T-cell (primary cell): ENCODE results near the gene CDK5RAP2. TPM values are rescaled to one million over a fixed set of nuclear protein-coding genes. Genes with fewer than 3 reads are reported as not detected.

ENCODE experiments used
- ATAC-seq, 4 experiments: fragments of 200-7000 bp in 3 of 4; fragments of 150-1000 bp in 1 of 4; cut with Tn5 transposase; replicated peaks in 1 of 4; 1 replicate in 3 of 4; 2 replicates in 1 of 4; pipeline ENCODE4 v1.10.0; 2021; ENCODE audit warnings: moderate library complexity in 3 of 4, mild to moderate bottlenecking in 2 of 4, moderate number of reproducible peaks in 1 of 4
- CTCF ChIA-PET, 2 donors: fragments of 300-600 bp; sonication (Branson Sonifier 250); formaldehyde crosslinking; loops; one replicate each; lab custom pipeline; 2022; ENCODE audit warnings: antibody characterized with exemption in 2 of 2; lab: Charles Lee
- POLR2A ChIA-PET, 2 donors: fragments of 300-600 bp; sonication (Branson Sonifier 250); formaldehyde crosslinking; loops; one replicate each; lab custom pipeline; 2022; ENCODE audit warnings: antibody characterized with exemption in 2 of 2; lab: Charles Lee
- DNase-seq, 35 experiments: peaks; one replicate each; pipeline versions ENCODE4 v3.0.0 to v3.0.0-alpha.2; 2013 to 2023
- H3K27ac ChIP-seq: one replicate; pipeline ENCODE4 v1.5.1; 2013; ENCODE audit warnings: low read length
- H3K27me3 ChIP-seq, 2 experiments: replicated peaks in 1 of 2; 1 replicate in 1 of 2; 2 replicates in 1 of 2; pipeline versions ENCODE4 v1.6.1 to v1.7.0; 2013; ENCODE audit warnings: low read length in 1 of 2, mixed read lengths in 1 of 2; ENCODE audit not compliant: control insufficient read depth in 2 of 2, insufficient read depth in 2 of 2; ENCODE audit errors: extremely low read depth in 1 of 2
- H3K36me3 ChIP-seq, 2 donors: 1 replicate in 1 of 2; 2 replicates in 1 of 2; pipeline versions ENCODE4 v1.6.1 to v1.7.0; 2013; ENCODE audit warnings: low read length in 1 of 2; ENCODE audit not compliant: control insufficient read depth in 2 of 2, insufficient read depth in 1 of 2; ENCODE audit errors: extremely low read depth in 1 of 2
- H3K4me1 ChIP-seq, 2 experiments: 1 replicate in 1 of 2; 2 replicates in 1 of 2; pipeline versions ENCODE4 v1.6.1 to v1.7.0; 2013; ENCODE audit warnings: low read length in 2 of 2, mixed read lengths in 1 of 2; ENCODE audit not compliant: insufficient read depth in 2 of 2, control insufficient read depth in 1 of 2; ENCODE audit errors: extremely low read depth in 1 of 2
- H3K4me3 ChIP-seq, 2 donors: 1 replicate in 1 of 2; 2 replicates in 1 of 2; pipeline versions ENCODE4 v1.5.1 to v1.7.0; 2013; ENCODE audit warnings: mild to moderate bottlenecking in 2 of 2, low read length in 1 of 2, moderate library complexity in 1 of 2; ENCODE audit not compliant: control insufficient read depth in 1 of 2; ENCODE audit errors: extremely low read depth in 1 of 2
- H3K9me3 ChIP-seq: 2 replicates; pipeline ENCODE4 v1.7.0; 2013
- H3K27ac Mint-ChIP-seq, 2 donors: one replicate each; pipeline ENCODE4 v1.8.0; 2020 to 2021; ENCODE audit warnings: mild to moderate bottlenecking in 2 of 2, mixed read lengths in 2 of 2
- H3K27me3 Mint-ChIP-seq, 2 donors: one replicate each; pipeline ENCODE4 v1.8.0; 2021 to 2022; ENCODE audit warnings: mixed read lengths in 2 of 2
- H3K36me3 Mint-ChIP-seq: one replicate; pipeline ENCODE4 v1.8.0; 2021; ENCODE audit warnings: mixed read lengths
- H3K4me1 Mint-ChIP-seq, 3 donors: one replicate each; pipeline ENCODE4 v1.8.0; 2020 to 2022; ENCODE audit warnings: mixed read lengths in 3 of 3, mild to moderate bottlenecking in 1 of 3
- H3K4me3 Mint-ChIP-seq, 3 donors: one replicate each; pipeline ENCODE4 v1.8.0; 2020 to 2022; ENCODE audit warnings: mild to moderate bottlenecking in 3 of 3, mixed read lengths in 3 of 3, moderate library complexity in 3 of 3
- H3K9me3 Mint-ChIP-seq, 3 donors: one replicate each; pipeline ENCODE4 v1.8.0; 2020 to 2022; ENCODE audit warnings: mixed read lengths in 3 of 3
- WGBS: methylation state at CpG from one replicate; pipeline ENCODE4 v1.1.5; 2013; ENCODE audit warnings: missing lambda C conversion rate; ENCODE audit not compliant: insufficient coverage; 5-methylcytosine and 5-hydroxymethylcytosine counted together
- total RNA-seq, 35 experiments: library from RNA in 6 of 35; stranded (reverse) in 6 of 35; fragments of 120-200 nt in 1 of 35; gene quantifications; one replicate each; pipeline versions ENCODE4 v1.2.1 to v1.2.4 and lab custom pipeline; 2013 to 2026

CDK5RAP2 gene
- total RNA-seq, 5 donors from 2014 or later (not counting 1 experiment from before 2014, with no cell fraction given), result 66.3 to 79.8 (median 73.9) TPM

GRCh38 chr9:120434532-120434931 lies 145.4 kb downstream of the CDK5RAP2 start:
- ChIA-PET POLR2A (no interaction called here), CTCF (no interaction called here)
- WGBS, result 99% methylated on average over 6 of the region's 6 CpGs
- Histone ChIP-seq H3K27ac (no peak overlapping the region), H3K9me3 (no peaks in the 10 kb centered on the region), H3K4me3 (no peak overlapping the region), H3K4me1 (peaks cover 0 to 5% of the 10 kb centered on the region in 2 experiments), H3K36me3 (peaks cover 9 to 45% of the 10 kb centered on the region in 2 donors), H3K27me3 (no peaks in the 10 kb centered on the region)
- H3K27ac Mint-ChIP-seq, result no peak overlapping the region
- peaks cover 12 to 25% (median 13%) of the 10 kb centered on the region in 3 donors for H3K4me1 Mint-ChIP-seq
- no peaks in the 10 kb centered on the region for H3K9me3 Mint-ChIP-seq
- ATAC-seq (no peak), DNase-seq (no peak)
- no peaks in the 10 kb centered on the region for H3K27me3 Mint-ChIP-seq
- H3K36me3 Mint-ChIP-seq, result peaks cover 77% of the 10 kb centered on the region
- no peak overlapping the region for H3K4me3 Mint-ChIP-seq

- no peaks in the 10 kb centered on the region for H3K9me3 Mint-ChIP-seq
- no peaks in the 10 kb centered on the region for H3K9me3 ChIP-seq
- ChIA-PET CTCF (no interaction called here), POLR2A (no interaction called here)
- 94% methylated on average over 2 of the region's 4 CpGs for WGBS
- no peak overlapping the region for H3K27ac ChIP-seq
- no peak overlapping the region for H3K4me3 ChIP-seq
- H3K4me1 Mint-ChIP-seq, result peaks cover 10 to 21% (median 13%) of the 10 kb centered on the region in 3 donors
- H3K27ac Mint-ChIP-seq, result no peak overlapping the region
- H3K4me3 Mint-ChIP-seq, result no peak overlapping the region
- peaks cover 0 to 5% of the 10 kb centered on the region in 2 experiments for H3K4me1 ChIP-seq
- H3K27me3 ChIP-seq, result no peaks in the 10 kb centered on the region
- peaks cover 9 to 37% of the 10 kb centered on the region in 2 donors for H3K36me3 ChIP-seq
- H3K36me3 Mint-ChIP-seq, result peaks cover 70% of the 10 kb centered on the region
- ATAC-seq (no peak), DNase-seq (no peak)
- H3K27me3 Mint-ChIP-seq, result no peaks in the 10 kb centered on the region
Measured at GRCh38 chr9:120433701-120434100, 146.3 kb downstream of the CDK5RAP2 start.

GRCh38 chr9:120432600-120432999 lies 147.4 kb downstream of the CDK5RAP2 start:
- WGBS, result no CpG with 5 or more reads among the region's 3 CpGs

DNA sequence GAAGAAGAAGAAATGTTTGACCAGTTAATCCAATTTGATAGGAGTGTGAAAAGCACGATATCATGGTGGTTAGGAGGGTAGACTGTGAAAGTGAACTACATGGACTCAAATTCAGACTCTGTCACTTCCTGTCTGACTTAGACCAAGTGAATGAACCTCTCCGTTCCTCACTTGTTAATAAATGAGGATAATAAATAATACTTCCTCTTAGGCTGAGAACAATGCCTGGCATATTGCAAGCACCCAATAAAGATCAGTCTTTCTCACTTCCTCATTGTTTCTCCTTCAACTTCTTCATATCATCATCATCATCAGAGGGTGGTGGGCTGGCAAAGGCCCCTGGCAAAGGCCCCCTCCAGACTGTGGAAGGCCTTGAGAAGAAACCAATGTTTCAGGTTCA lies 148.7 kb downstream of the CDK5RAP2 start:
- WGBS, result no CpG with 5 or more reads among the region's 2 CpGs
- ChIA-PET CTCF (no interaction called here), POLR2A (no interaction called here)
- no peaks in the 10 kb centered on the region for H3K27me3 ChIP-seq
- H3K9me3 ChIP-seq, result no peaks in the 10 kb centered on the region
- no peaks in the 10 kb centered on the region for H3K4me1 ChIP-seq
- no peak overlapping the region for H3K27ac Mint-ChIP-seq
- no peak overlapping the region for H3K4me3 ChIP-seq
- no peak overlapping the region for H3K4me3 Mint-ChIP-seq
- no peaks in the 10 kb centered on the region for H3K9me3 Mint-ChIP-seq
- no peak overlapping the region for H3K27ac ChIP-seq
- ATAC-seq, result no peak
- H3K4me1 Mint-ChIP-seq, result peaks cover 4 to 13% (median 10%) of the 10 kb centered on the region in 3 donors
- H3K27me3 Mint-ChIP-seq, result no peaks in the 10 kb centered on the region
- DNase-seq, result no peak
- H3K36me3 ChIP-seq, result peaks cover 3 to 25% of the 10 kb centered on the region in 2 donors
- H3K36me3 Mint-ChIP-seq, result peaks cover 66% of the 10 kb centered on the region

More at GRCh38 chr9:120432600-120432999, 147.4 kb downstream of the CDK5RAP2 start:
- Mint-ChIP-seq H3K27ac (no peak overlapping the region), H3K36me3 (peaks cover 65% of the 10 kb centered on the region), H3K4me3 (no peak overlapping the region), H3K4me1 (peaks cover 4 to 13% (median 11%) of the 10 kb centered on the region in 3 donors), H3K27me3 (no peaks in the 10 kb centered on the region), H3K9me3 (no peaks in the 10 kb centered on the region)
- no peak for ATAC-seq
- H3K4me3 ChIP-seq, result no peak overlapping the region
- H3K4me1 ChIP-seq, result peaks cover 0 to 5% of the 10 kb centered on the region in 2 experiments
- H3K27ac ChIP-seq, result no peak overlapping the region
- POLR2A ChIA-PET, result no interaction called here
- peaks cover 7 to 26% of the 10 kb centered on the region in 2 donors for H3K36me3 ChIP-seq
- CTCF ChIA-PET, result no interaction called here
- no peaks in the 10 kb centered on the region for H3K27me3 ChIP-seq
- no peaks in the 10 kb centered on the region for H3K9me3 ChIP-seq
- DNase-seq, result no peak

DNA sequence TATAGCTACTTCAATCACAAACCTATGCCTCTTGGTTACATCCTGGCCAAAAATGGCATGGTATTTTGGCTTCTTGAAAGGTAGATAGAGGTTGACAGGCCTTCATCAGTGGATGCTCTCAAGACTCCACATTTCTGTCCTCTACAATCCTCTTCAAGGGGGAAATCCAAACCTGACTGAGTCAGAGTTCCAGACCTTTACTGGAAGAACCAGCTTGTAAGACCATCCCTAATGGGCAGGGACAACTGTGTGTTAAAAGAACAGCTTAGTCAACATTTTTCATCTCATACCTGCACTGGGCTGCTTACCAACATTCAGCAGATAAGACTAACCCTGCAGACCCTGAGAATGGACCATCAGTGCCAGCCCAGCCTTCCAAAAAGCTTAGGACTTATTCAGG lies 155.7 kb downstream of the CDK5RAP2 start:
- H3K4me3 ChIP-seq, result no peak overlapping the region
- CTCF ChIA-PET, result no interaction called here
- H3K4me1 Mint-ChIP-seq, result peaks cover 3 to 13% (median 6%) of the 10 kb centered on the region in 3 donors

DNA sequence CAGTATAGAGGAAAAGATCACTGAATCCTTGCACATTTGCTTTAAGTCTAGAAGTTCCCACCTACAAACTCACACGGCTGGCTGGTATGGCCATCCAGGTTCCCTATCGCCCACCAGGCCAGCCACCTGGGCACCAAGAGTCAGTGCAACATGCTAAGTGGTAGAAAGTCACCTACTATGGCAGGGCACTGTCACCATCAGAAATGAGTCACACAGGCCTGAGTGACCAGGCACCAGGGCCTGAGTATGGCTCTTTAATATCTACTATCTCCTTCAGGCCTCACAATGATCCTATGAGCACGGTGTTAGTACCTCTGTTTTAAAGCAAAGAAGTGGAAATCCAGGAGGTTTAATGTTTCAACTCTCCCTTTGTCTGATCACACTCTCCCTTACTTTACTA lies 156.2 kb downstream of the CDK5RAP2 start:
- ATAC-seq (no peak), DNase-seq (no peak)
- Mint-ChIP-seq H3K27ac (no peak overlapping the region), H3K4me3 (no peak overlapping the region), H3K9me3 (no peaks in the 10 kb centered on the region), H3K4me1 (peaks cover 3 to 13% (median 6%) of the 10 kb centered on the region in 3 donors), H3K36me3 (peaks cover 73% of the 10 kb centered on the region), H3K27me3 (no peaks in the 10 kb centered on the region)
- Histone ChIP-seq H3K9me3 (no peaks in the 10 kb centered on the region), H3K36me3 (peaks cover 2 to 50% of the 10 kb centered on the region in 2 donors), H3K4me1 (no peaks in the 10 kb centered on the region), H3K27me3 (no peaks in the 10 kb centered on the region), H3K27ac (no peak overlapping the region), H3K4me3 (no peak overlapping the region)
- POLR2A ChIA-PET, result no interaction called here
- 100% methylated on average over 2 of the region's 3 CpGs for WGBS
- CTCF ChIA-PET, result no interaction called here

More for the DNA sequence above, 155.7 kb downstream of the CDK5RAP2 start:
- Histone ChIP-seq H3K9me3 (no peaks in the 10 kb centered on the region), H3K27ac (no peak overlapping the region), H3K36me3 (peaks cover 0 to 45% of the 10 kb centered on the region in 2 donors), H3K4me1 (no peaks in the 10 kb centered on the region), H3K27me3 (no peaks in the 10 kb centered on the region)
- H3K27ac Mint-ChIP-seq, result no peak overlapping the region
- no peaks in the 10 kb centered on the region for H3K9me3 Mint-ChIP-seq
- no peaks in the 10 kb centered on the region for H3K27me3 Mint-ChIP-seq
- ATAC-seq, result no peak
- no peak overlapping the region for H3K4me3 Mint-ChIP-seq
- POLR2A ChIA-PET, result no interaction called here
- H3K36me3 Mint-ChIP-seq, result peaks cover 72% of the 10 kb centered on the region
- DNase-seq, result no peak

DNA sequence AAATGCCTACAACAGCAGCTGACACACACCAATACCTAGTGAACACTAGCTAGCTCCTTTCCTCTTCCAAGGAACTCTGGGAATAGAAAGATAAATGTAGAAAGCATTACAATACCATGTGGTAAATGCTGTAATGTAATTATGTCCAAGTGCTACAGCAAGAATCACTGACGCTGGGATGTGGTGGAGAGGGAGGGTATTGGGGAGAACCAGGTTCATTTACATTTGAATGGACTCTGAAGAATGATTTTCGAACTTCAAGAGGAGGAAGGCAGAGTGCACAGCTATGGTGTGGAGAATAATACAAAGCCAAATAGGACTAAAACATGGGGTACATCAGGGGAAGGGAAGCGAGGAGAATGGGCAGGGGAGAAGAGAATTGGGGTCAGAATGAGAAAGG lies 158.0 kb downstream of the CDK5RAP2 start:
- no peaks in the 10 kb centered on the region for H3K9me3 ChIP-seq
- 100% methylated on average over 3 of the region's 3 CpGs for WGBS
- ATAC-seq, result no peak
- CTCF ChIA-PET, result no interaction called here
- Mint-ChIP-seq H3K27me3 (no peaks in the 10 kb centered on the region), H3K4me1 (peaks cover 3 to 18% (median 6%) of the 10 kb centered on the region in 3 donors), H3K9me3 (no peaks in the 10 kb centered on the region), H3K27ac (no peak overlapping the region), H3K36me3 (peaks cover 78% of the 10 kb centered on the region), H3K4me3 (no peak overlapping the region)
- H3K4me3 ChIP-seq, result no peak overlapping the region
- H3K36me3 ChIP-seq, result peaks cover 3 to 56% of the 10 kb centered on the region in 2 donors
- DNase-seq, result no peak
- POLR2A ChIA-PET, result no interaction called here
- no peaks in the 10 kb centered on the region for H3K4me1 ChIP-seq
- H3K27ac ChIP-seq, result no peak overlapping the region
- no peaks in the 10 kb centered on the region for H3K27me3 ChIP-seq
